C4-2B (cell line): ENCODE results near the gene PFDN1.

Experiments used
- CTCF ChIP-seq: fragments of 450-650 bp; conservative IDR thresholded peaks from 2 replicates; pipeline ENCODE4 v1.5.1; 2017; ENCODE audit warnings: mild to moderate bottlenecking
- ZFX ChIP-seq: fragments of 450-650 bp; IDR thresholded peaks from 2 replicates; pipeline ENCODE4 v1.6.1; 2017

DNA sequence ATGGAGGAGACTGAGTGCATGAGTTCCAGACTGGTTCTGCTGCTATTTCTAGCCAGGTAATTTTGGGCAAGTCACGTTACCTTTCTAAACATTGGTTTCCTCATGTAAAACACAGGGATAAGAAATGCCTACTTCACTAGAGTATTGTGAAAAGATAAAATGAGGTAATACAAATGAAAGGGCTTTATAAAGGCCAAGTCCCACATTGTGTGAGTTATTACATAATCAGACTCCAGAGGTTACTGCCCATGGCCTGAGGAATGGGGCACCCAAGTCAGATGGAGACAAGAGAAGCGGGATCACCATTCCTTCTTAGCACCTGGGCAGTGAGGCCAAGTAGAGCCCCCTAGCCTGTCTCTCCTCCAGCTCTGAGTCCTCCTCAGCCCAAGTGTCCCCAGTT lies 36.0 kb upstream of the PFDN1 start:
- no peak for TF ChIP-seq CTCF
- no peak for TF ChIP-seq ZFX
